Measurements from ENCODE around the gene MTMR12.

MTMR12 gene

DNA sequence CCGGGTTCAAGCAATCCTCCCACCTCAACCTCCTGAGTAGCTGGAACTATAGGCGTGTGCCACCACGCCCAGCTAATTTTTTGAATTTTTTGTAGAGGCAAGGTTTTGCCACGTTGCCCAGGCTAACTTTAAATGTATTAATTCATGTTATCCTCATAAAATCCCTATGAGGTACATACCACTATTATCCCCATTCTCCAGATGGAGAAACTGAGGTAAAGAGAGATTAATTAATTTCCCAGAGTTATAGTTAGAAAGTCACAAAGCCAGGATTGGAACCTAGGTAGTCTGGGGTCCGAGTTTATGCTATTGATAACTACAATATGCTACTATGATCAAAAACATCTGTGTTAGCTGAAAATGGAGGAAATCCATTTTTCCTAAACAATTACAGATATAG is 106.7 kb downstream of the MTMR12 start:
- no peaks in the 10 kb centered on the region for H3K9me3 ChIP-seq (ENCODE audit: control insufficient read depth, insufficient read depth, low read length)
- no peaks in the 10 kb centered on the region for H3K36me3 ChIP-seq (ENCODE audit: control insufficient read depth, low read length)
- H3F3A ChIP-seq (ENCODE audit: control insufficient read depth, insufficient read depth): no peaks in the 10 kb centered on the region; the same call in 1 of the 2 replicates
- H3K9me2 ChIP-seq (replicated peaks; ENCODE audit: control insufficient read depth, low read length): no peaks in the 10 kb centered on the region
- H3K27ac ChIP-seq (ENCODE audit: low read depth, low read length): no peak overlapping the region
- no peak overlapping the region for H3K4me2 ChIP-seq (ENCODE audit: low read length)
- no peaks in the 10 kb centered on the region for H3K79me2 ChIP-seq (ENCODE audit: control insufficient read depth, low read length)
- peaks cover 13% of the 10 kb centered on the region for H3K27me3 ChIP-seq (ENCODE audit: control insufficient read depth, low read length)
- TF ChIP-seq EZH2phosphoT487 (IDR thresholded peaks at IDR 0.05; ENCODE audit: borderline replicate concordance, low read length): no peak
- TF ChIP-seq, protein P1, sequence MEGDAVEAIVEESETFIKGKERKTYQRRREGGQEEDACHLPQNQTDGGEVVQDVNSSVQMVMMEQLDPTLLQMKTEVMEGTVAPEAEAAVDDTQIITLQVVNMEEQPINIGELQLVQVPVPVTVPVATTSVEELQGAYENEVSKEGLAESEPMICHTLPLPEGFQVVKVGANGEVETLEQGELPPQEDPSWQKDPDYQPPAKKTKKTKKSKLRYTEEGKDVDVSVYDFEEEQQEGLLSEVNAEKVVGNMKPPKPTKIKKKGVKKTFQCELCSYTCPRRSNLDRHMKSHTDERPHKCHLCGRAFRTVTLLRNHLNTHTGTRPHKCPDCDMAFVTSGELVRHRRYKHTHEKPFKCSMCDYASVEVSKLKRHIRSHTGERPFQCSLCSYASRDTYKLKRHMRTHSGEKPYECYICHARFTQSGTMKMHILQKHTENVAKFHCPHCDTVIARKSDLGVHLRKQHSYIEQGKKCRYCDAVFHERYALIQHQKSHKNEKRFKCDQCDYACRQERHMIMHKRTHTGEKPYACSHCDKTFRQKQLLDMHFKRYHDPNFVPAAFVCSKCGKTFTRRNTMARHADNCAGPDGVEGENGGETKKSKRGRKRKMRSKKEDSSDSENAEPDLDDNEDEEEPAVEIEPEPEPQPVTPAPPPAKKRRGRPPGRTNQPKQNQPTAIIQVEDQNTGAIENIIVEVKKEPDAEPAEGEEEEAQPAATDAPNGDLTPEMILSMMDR (IDR thresholded peaks at IDR 0.05; ENCODE audit: low read depth, low read length, poor library complexity, severe bottlenecking): no peak
- H3K4me3 ChIP-seq (ENCODE audit: low read length): no peak overlapping the region
- H3K4me1 ChIP-seq (ENCODE audit: control insufficient read depth, low read length): peaks cover 15% of the 10 kb centered on the region
- H4K20me1 ChIP-seq (ENCODE audit: control insufficient read depth, insufficient read depth, low read depth, low read length): no peaks in the 10 kb centered on the region

DNA sequence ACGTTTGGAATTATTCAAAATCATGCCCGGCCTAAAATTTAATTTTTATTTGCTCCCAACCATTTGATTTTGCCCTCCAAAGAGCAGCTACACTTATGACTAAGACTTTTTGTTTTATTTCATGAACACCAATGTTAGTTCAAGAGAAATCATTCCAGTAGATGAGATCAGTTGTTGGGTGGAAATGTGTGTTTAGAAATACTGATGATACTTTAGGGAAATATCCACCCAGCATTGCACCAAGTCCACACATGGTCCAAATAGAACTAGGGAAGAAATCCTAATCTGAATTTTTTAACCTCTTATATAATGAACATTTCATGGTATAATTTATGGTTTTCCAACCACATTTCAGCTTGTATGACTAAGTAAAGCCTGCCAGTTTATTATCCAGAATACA is 110.3 kb downstream of the MTMR12 start:
- Histone ChIP-seq H3K4me3 (ENCODE audit: low read length) (no peak overlapping the region), H3K4me1 (ENCODE audit: control insufficient read depth, low read length) (peaks cover 4% of the 10 kb centered on the region; the same call in 1 of the 2 replicates), H4K20me1 (ENCODE audit: control insufficient read depth, insufficient read depth, low read depth, low read length) (no peaks in the 10 kb centered on the region), H3K36me3 (ENCODE audit: control insufficient read depth, low read length) (no peaks in the 10 kb centered on the region), H3K9me2 (replicated peaks; ENCODE audit: control insufficient read depth, low read length) (no peaks in the 10 kb centered on the region), H3K27ac (ENCODE audit: low read depth, low read length) (no peak overlapping the region), H3K27me3 (ENCODE audit: control insufficient read depth, low read length) (peaks cover 16% of the 10 kb centered on the region), H3K9me3 (ENCODE audit: control insufficient read depth, insufficient read depth, low read length) (no peaks in the 10 kb centered on the region), H3F3A (ENCODE audit: control insufficient read depth, insufficient read depth) (no peaks in the 10 kb centered on the region), H3K4me2 (ENCODE audit: low read length) (no peak overlapping the region), H3K79me2 (ENCODE audit: control insufficient read depth, low read length) (no peaks in the 10 kb centered on the region)
- TF ChIP-seq, protein P1 (IDR thresholded peaks at IDR 0.05; ENCODE audit: low read depth, low read length, poor library complexity, severe bottlenecking): no peak
- no peak for TF ChIP-seq EZH2phosphoT487 (IDR thresholded peaks at IDR 0.05; ENCODE audit: borderline replicate concordance, low read length)

DNA sequence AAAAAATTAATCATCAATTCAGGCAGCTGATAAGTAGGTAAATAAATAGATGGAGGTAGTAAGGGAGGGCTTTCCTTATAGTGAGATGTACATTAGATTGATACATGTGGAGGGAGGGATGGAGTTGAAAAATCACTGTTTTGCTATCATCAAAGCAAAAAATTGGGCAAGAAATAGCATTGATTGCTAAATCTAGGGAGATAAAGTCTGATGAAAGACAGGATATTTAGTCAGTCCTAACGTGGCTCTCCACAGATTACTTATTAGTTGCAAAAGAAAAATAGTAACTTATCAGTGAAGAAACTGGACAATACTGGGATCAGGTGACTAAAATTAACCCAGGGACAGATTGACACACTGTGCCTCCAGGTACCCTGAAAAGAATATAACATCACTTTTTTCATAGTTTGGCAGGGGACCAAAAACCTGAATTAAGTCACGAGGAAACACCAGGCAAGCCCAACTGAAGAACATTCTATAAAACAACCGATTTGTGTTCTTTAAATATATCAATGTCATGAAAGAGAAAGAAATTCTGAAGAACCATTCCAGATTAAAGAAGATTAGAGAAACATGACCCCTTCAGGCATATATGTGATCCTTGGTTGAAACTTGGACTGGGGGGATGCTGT is 111.5 kb downstream of the MTMR12 start:
- peaks cover 16% of the 10 kb centered on the region for H3K27me3 ChIP-seq (ENCODE audit: control insufficient read depth, low read length)
- no peak overlapping the region for H3K4me3 ChIP-seq (ENCODE audit: low read length)
- H3K9me2 ChIP-seq (replicated peaks; ENCODE audit: control insufficient read depth, low read length): no peaks in the 10 kb centered on the region
- no peaks in the 10 kb centered on the region for H4K20me1 ChIP-seq (ENCODE audit: control insufficient read depth, insufficient read depth, low read depth, low read length)
- H3K36me3 ChIP-seq (ENCODE audit: control insufficient read depth, low read length): no peaks in the 10 kb centered on the region
- H3K4me1 ChIP-seq (ENCODE audit: control insufficient read depth, low read length): no peaks in the 10 kb centered on the region
- H3F3A ChIP-seq (ENCODE audit: control insufficient read depth, insufficient read depth): no peaks in the 10 kb centered on the region
- no peak overlapping the region for H3K27ac ChIP-seq (ENCODE audit: low read depth, low read length)
- H3K79me2 ChIP-seq (ENCODE audit: control insufficient read depth, low read length): no peaks in the 10 kb centered on the region
- TF ChIP-seq, protein P1 (IDR thresholded peaks at IDR 0.05; ENCODE audit: low read depth, low read length, poor library complexity, severe bottlenecking): no peak
- no peak for TF ChIP-seq EZH2phosphoT487 (IDR thresholded peaks at IDR 0.05; ENCODE audit: borderline replicate concordance, low read length)
- H3K9me3 ChIP-seq (ENCODE audit: control insufficient read depth, insufficient read depth, low read length): no peaks in the 10 kb centered on the region
- no peak overlapping the region for H3K4me2 ChIP-seq (ENCODE audit: low read length)

All from DOHH2 (cell line).